A549 (cell line): ENCODE data around the gene RGS6.

Experiments
- CTCF ChIP-seq: fragments of >200 bp; sonication (Bioruptor Twin); formaldehyde crosslinking; IDR thresholded peaks from 3 replicates; pipeline ENCODE4 v1.5.1; 2016
- MAZ ChIP-seq: fragments of 150-350 bp; IDR thresholded peaks from 2 replicates; pipeline ENCODE4 v1.6.1; 2014; ENCODE audit warnings: antibody characterized with exemption, low read depth, low read length, borderline replicate concordance
- POLR2A ChIP-seq: IDR thresholded peaks from 2 replicates; pipeline ENCODE4 v1.6.1; 2012; ENCODE audit warnings: mild to moderate bottlenecking, low read length
- RFX5 ChIP-seq: fragments of 450-650 bp; IDR thresholded peaks from 2 replicates; pipeline ENCODE4 v1.7.1; 2014; ENCODE audit warnings: antibody characterized with exemption, mild to moderate bottlenecking, moderate library complexity

- TF ChIP-seq MAZ: no peak
- TF ChIP-seq RFX5: no peak
- no peak for TF ChIP-seq CTCF
- TF ChIP-seq POLR2A: no peak
Observed at GRCh38 chr14:72545411-72546311, 613.4 kb downstream of the RGS6 start.
